ENCODE data around the gene MMP24OS. TPM values are rescaled to one million over a fixed set of nuclear protein-coding genes. Genes with fewer than 3 reads are reported as not detected.
"Not testable (repeated sequence)": the region's sequence is repeated elsewhere in the genome, so short reads cannot be mapped to it uniquely, and the experiment has no call there.

Gene MMP24OS
- total RNA-seq, 1 donor from 2014 or later: 7.3 TPM

GRCh38 chr20:35274172-35275092 is 3.5 kb downstream of the MMP24OS start:
- DNase-seq: no peak

- no peak for DNase-seq
Observed at GRCh38 chr20:35273449-35274171, 4.3 kb downstream of the MMP24OS start.

- no peak for DNase-seq
Observed at GRCh38 chr20:35271904-35272303, 6.0 kb downstream of the MMP24OS start.

GRCh38 chr20:35271073-35271882 is 6.6 kb downstream of the MMP24OS start:
- no peak for DNase-seq

- no peak for DNase-seq
Observed at GRCh38 chr20:35270021-35270902, 7.7 kb downstream of the MMP24OS start.

- peak; percentile 83 for DNase-seq
Observed at GRCh38 chr20:35269055-35269781, 8.7 kb downstream of the MMP24OS start.

- DNase-seq: no peak
Observed at GRCh38 chr20:35267092-35267491, 10.8 kb downstream of the MMP24OS start.

- DNase-seq: peak; percentile 70
Observed at GRCh38 chr20:35264755-35265154, 13.2 kb downstream of the MMP24OS start.

- no peak for DNase-seq
Observed at GRCh38 chr20:35263532-35264341, 14.2 kb downstream of the MMP24OS start.

- DNase-seq: peak; percentile 82
Observed at GRCh38 chr20:35262731-35263531, 15.0 kb downstream of the MMP24OS start.

GRCh38 chr20:35262321-35262720 is 15.6 kb downstream of the MMP24OS start:
- not testable (repeated sequence) for DNase-seq

GRCh38 chr20:35260426-35260825 is 17.5 kb downstream of the MMP24OS start:
- no peak for DNase-seq

GRCh38 chr20:35257175-35257909 is 20.6 kb downstream of the MMP24OS start:
- peak; percentile 64 for DNase-seq

- DNase-seq: no peak
Observed at GRCh38 chr20:35254448-35254999, 23.4 kb downstream of the MMP24OS start.

GRCh38 chr20:35253010-35253409 is 24.9 kb downstream of the MMP24OS start:
- DNase-seq: no peak

GRCh38 chr20:35252598-35252997 is 25.3 kb downstream of the MMP24OS start:
- DNase-seq: not testable (repeated sequence)

- no peak for DNase-seq
Observed at GRCh38 chr20:35252037-35252461, 25.9 kb downstream of the MMP24OS start.

GRCh38 chr20:35251613-35251940 is 26.3 kb downstream of the MMP24OS start:
- DNase-seq: no peak

All from dermis blood vessel endothelial cell (primary cell).